ENCODE data around the gene SIGLEC8. TPM values are rescaled to one million over a fixed set of nuclear protein-coding genes. Genes with fewer than 3 reads are reported as not detected.

SIGLEC8 gene
- total and polyA plus RNA-seq, 2 of the 4 experiments (the other 2 are of a cell fraction), result not detected

- CTCF ChIA-PET, result no interaction called here
- Histone ChIP-seq H3K14ac (replicated peaks; ENCODE audit: low read depth, low read length) (no peak overlapping the region), H3K18ac (ENCODE audit: low read depth, low read length) (no peak overlapping the region), H4K20me1 (ENCODE audit: insufficient read depth, low read length) (no peaks in the 10 kb centered on the region), H3K4me3 (ENCODE audit: insufficient read depth, low read depth, low read length) (no peak overlapping the region), H2BK15ac (ENCODE audit: low read depth, low read length) (no peak overlapping the region), H2BK120ac (ENCODE audit: low read depth, low read length) (no peak overlapping the region), H3K79me1 (ENCODE audit: low read depth in 1 of 2, low read length in 2 of 2) (no peaks in the 10 kb centered on the region), H2AK9ac (replicated peaks; ENCODE audit: low read depth, low read length, poor library complexity) (no peak overlapping the region), H3K9ac (ENCODE audit: low read depth, low read length) (no peak overlapping the region), H3K27me3 (ENCODE audit: control insufficient read depth, insufficient read depth, low read length) (no peaks in the 10 kb centered on the region), H4K5ac (ENCODE audit: low read depth, low read length) (no peak overlapping the region), H3K9me3 (ENCODE audit: control insufficient read depth, insufficient read depth, low read length) (peaks cover 4% of the 10 kb centered on the region), H3K23ac (ENCODE audit: low read depth, low read length) (no peak overlapping the region), H2AFZ (replicated peaks; ENCODE audit: low read length, poor library complexity) (no peak overlapping the region), H3K4ac (ENCODE audit: low read depth, low read length) (no peak overlapping the region), H3K56ac (ENCODE audit: extremely low read depth, insufficient read depth, low read length) (no peak overlapping the region), H3K9me1 (ENCODE audit: insufficient read depth, low read length) (no peaks in the 10 kb centered on the region), H4K8ac (ENCODE audit: low read depth in 2 of 2, low read length in 2 of 2) (no peak overlapping the region), H3K4me1 (ENCODE audit: control insufficient read depth, insufficient read depth, low read length) (no peaks in the 10 kb centered on the region), H2BK5ac (ENCODE audit: low read depth, low read length, poor library complexity, severe bottlenecking) (no peak overlapping the region), H2AK5ac (ENCODE audit: low read depth, low read length) (no peak overlapping the region), H3K36me3 (ENCODE audit: control insufficient read depth, insufficient read depth, low read length) (no peaks in the 10 kb centered on the region), H3K4me2 (ENCODE audit: low read depth, low read length) (no peak overlapping the region), H2BK20ac (ENCODE audit: low read depth, low read length) (no peak overlapping the region), H4K91ac (ENCODE audit: insufficient read depth, low read depth, low read length) (no peak overlapping the region), H3K27ac (ENCODE audit: insufficient read depth, low read length) (no peak overlapping the region)
- TF ChIP-seq USF2 (IDR thresholded peaks at IDR 0.05; ENCODE audit: low read depth, low read length) (no peak), RCOR1 (IDR thresholded peaks at IDR 0.05; ENCODE audit: insufficient replicate concordance, low read length) (no peak), RFX5 (IDR thresholded peaks at IDR 0.05; ENCODE audit: low read depth, low read length) (no peak), FOS (IDR thresholded peaks at IDR 0.05; ENCODE audit: low read depth, low read length) (no peak), CEBPB (IDR thresholded peaks at IDR 0.05; ENCODE audit: low read depth, low read length) (no peak), POLR2A (IDR thresholded peaks at IDR 0.05; ENCODE audit: low read depth, low read length) (no peak), MXI1 (IDR thresholded peaks at IDR 0.05; ENCODE audit: borderline replicate concordance, low read depth, low read length) (no peak), SMC3 (IDR thresholded peaks at IDR 0.05; ENCODE audit: low read depth, low read length) (no peak), MAZ (IDR thresholded peaks at IDR 0.05; ENCODE audit: borderline replicate concordance, low read depth, low read length) (no peak), MAFK (IDR thresholded peaks at IDR 0.05; ENCODE audit: low read depth, low read length) (no peak)
- DNase-seq, result no peak
- POLR2A ChIA-PET (ENCODE audit: unreplicated experiment), result no interaction called here
- no peak for ATAC-seq (ENCODE audit: low read depth)
- in situ Hi-C loops (cut with MboI; ENCODE audit: low sequenced_read_pairs) (no loop called here), dilution Hi-C loops (cut with HindIII; ENCODE audit: low sequenced_read_pairs, unreplicated experiment) (no loop called here), intact Hi-C loops (cut with micrococcal nuclease) (no loop called here)
- no TSS peak for BruUV-seq (replicated peaks)
- WGBS, 2 experiments (ENCODE audit: extremely low coverage in 2 of 2, insufficient read length in 1 of 2), result 43% methylated on average over 1 of the region's 7 CpGs; no CpG with 5 or more reads in 1 of the 2 experiments
Observed at GRCh38 chr19:51448011-51448410, 10.2 kb downstream of the SIGLEC8 start.

All from IMR-90 (cell line).